Endothelial cell of umbilical vein (primary cell): ENCODE measurements around the gene GPX7. TPM values are rescaled to one million over a fixed set of nuclear protein-coding genes. Genes with fewer than 3 reads are reported as not detected.

Source experiments
- BruUV-seq: library from RNA; stranded (reverse); fragments of 400-500 nt; replicated peaks from 2 replicates; lab custom pipeline; 2021; lab: Mats Ljungman, UMichigan
- CTCF ChIA-PET: fragments of 300-600, 350-600 bp; sonication (Branson Sonifier 250); formaldehyde crosslinking; loops from one replicate; lab custom pipeline; 2021; ENCODE audit warnings: antibody characterized with exemption, inconsistent platforms; lab: Charles Lee
- POLR2A ChIA-PET: fragments of 300-600, 350-600 bp; sonication (Branson Sonifier 250); formaldehyde crosslinking; loops from one replicate; lab custom pipeline; 2021; ENCODE audit warnings: antibody characterized with exemption, inconsistent platforms; lab: Charles Lee
- DNase-seq: peaks from one replicate; pipeline ENCODE4 v3.0.0-alpha.2; 2011; ENCODE audit warnings: low read depth, low spot score
- FAIRE-seq: peaks from 2 replicates; lab custom pipeline; 2011; peaks lifted over from hg19 to GRCh38; lab: Jason Lieb, UNC
- H2AFZ ChIP-seq: 2 replicates; pipeline ENCODE4 v1.6.0; 2012; ENCODE audit warnings: low read depth, low read length, control low read depth, inconsistent platforms
- H3K27ac ChIP-seq: 2 replicates; pipeline ENCODE4 v1.5.1; 2011; ENCODE audit warnings: low read depth, mild to moderate bottlenecking, control low read depth, low read length, moderate library complexity; ENCODE audit not compliant: insufficient read depth
- H3K27me3 ChIP-seq, 2 experiments: 2 replicates each; pipeline versions ENCODE4 v1.6.0 to v1.6.1; 2011; ENCODE audit warnings: low read length in 2 of 2, mixed read lengths in 1 of 2; ENCODE audit not compliant: control insufficient read depth in 2 of 2, insufficient read depth in 2 of 2
- H3K36me3 ChIP-seq, 2 experiments: 2 replicates in 1 of 2; 3 replicates in 1 of 2; pipeline ENCODE4 v1.5.1; 2011; ENCODE audit warnings: low read length in 2 of 2, mild to moderate bottlenecking in 1 of 2, moderate library complexity in 1 of 2; ENCODE audit not compliant: control insufficient read depth in 2 of 2, insufficient read depth in 2 of 2; ENCODE audit errors: extremely low read depth in 1 of 2
- H3K4me1 ChIP-seq: 3 replicates; pipeline ENCODE4 v1.5.1; 2011; ENCODE audit warnings: mild to moderate bottlenecking, low read length; ENCODE audit not compliant: control insufficient read depth, insufficient read depth; ENCODE audit errors: extremely low read depth
- H3K4me2 ChIP-seq: 2 replicates; pipeline ENCODE4 v1.6.1; 2011; ENCODE audit warnings: low read length, control low read depth, mixed read lengths; ENCODE audit not compliant: insufficient read depth
- H3K4me3 ChIP-seq, 3 experiments: fragments of 200-600 bp in 1 of 3; sonication (generic), shearing (Covaris generic) in 1 of 3; replicated peaks in 1 of 3; 2 replicates each; pipeline ENCODE4 v1.5.1; 2011 to 2016; ENCODE audit warnings: control low read depth in 3 of 3, low read length in 3 of 3, mild to moderate bottlenecking in 2 of 3, inconsistent platforms in 1 of 3, low read depth in 1 of 3, moderate library complexity in 1 of 3; ENCODE audit not compliant: insufficient read depth in 1 of 3
- H3K79me2 ChIP-seq: 2 replicates; pipeline ENCODE4 v1.6.0; 2012; ENCODE audit warnings: low read length, inconsistent platforms; ENCODE audit not compliant: control insufficient read depth, insufficient read depth
- H3K9ac ChIP-seq: replicated peaks from 2 replicates; pipeline ENCODE3; 2011; ENCODE audit warnings: low read length, control low read depth; ENCODE audit not compliant: insufficient read depth; ENCODE audit errors: extremely low read depth
- H3K9me1 ChIP-seq: replicated peaks from 3 replicates; pipeline ENCODE4 v1.6.0; 2011; ENCODE audit warnings: mild to moderate bottlenecking, low read length; ENCODE audit not compliant: control insufficient read depth, insufficient read depth; ENCODE audit errors: extremely low read depth
- H3K9me3 ChIP-seq: replicated peaks from 2 replicates; pipeline ENCODE4 v1.5.1; 2012; ENCODE audit warnings: low read length, inconsistent platforms; ENCODE audit not compliant: control insufficient read depth, insufficient read depth
- H4K20me1 ChIP-seq: replicated peaks from 2 replicates; pipeline ENCODE3; 2011; ENCODE audit warnings: mild to moderate bottlenecking, low read length; ENCODE audit not compliant: control insufficient read depth, insufficient read depth; ENCODE audit errors: extremely low read depth
- CTCF ChIP-seq, 2 donors: IDR thresholded peaks; 1 replicate in 1 of 2; 2 replicates in 1 of 2; pipeline ENCODE4 v1.5.1; 2011; ENCODE audit warnings: low read length in 2 of 2, mild to moderate bottlenecking in 2 of 2, moderate library complexity in 2 of 2, control low read depth in 1 of 2, inconsistent platforms in 1 of 2, low read depth in 1 of 2; ENCODE audit not compliant: insufficient read depth in 1 of 2; ENCODE audit errors: extremely low read depth in 1 of 2
- EZH2 ChIP-seq: IDR thresholded peaks from 2 replicates; pipeline ENCODE4 v1.6.1; 2012; ENCODE audit warnings: borderline replicate concordance, low read depth, mild to moderate bottlenecking, moderate library complexity, low read length, inconsistent platforms; ENCODE audit not compliant: severe bottlenecking
- FOS ChIP-seq: IDR thresholded peaks from 2 replicates; pipeline ENCODE4 v1.6.1; 2011; ENCODE audit warnings: mild to moderate bottlenecking, low read length, moderate library complexity, borderline replicate concordance; ENCODE audit not compliant: insufficient read depth
- GATA2 ChIP-seq: IDR thresholded peaks from 2 replicates; pipeline ENCODE4 v1.7.0; 2011; ENCODE audit warnings: low read depth, mild to moderate bottlenecking, moderate library complexity, mixed read lengths, low read length; ENCODE audit not compliant: insufficient read length, insufficient read depth
- JUN ChIP-seq: IDR thresholded peaks from 2 replicates; pipeline ENCODE4 v1.6.1; 2011; ENCODE audit warnings: borderline replicate concordance, low read depth; ENCODE audit not compliant: insufficient read length, insufficient read depth
- MAX ChIP-seq: IDR thresholded peaks from 2 replicates; pipeline ENCODE4 v1.6.1; 2011; ENCODE audit not compliant: insufficient read depth, insufficient read length
- MYC ChIP-seq: IDR thresholded peaks from one replicate; pipeline ENCODE4 v1.6.1; 2011; ENCODE audit warnings: mild to moderate bottlenecking, low read depth, low read length
- POLR2A ChIP-seq: IDR thresholded peaks from 2 replicates; pipeline ENCODE4 v1.6.1; 2012; ENCODE audit warnings: low read depth, mild to moderate bottlenecking, control low read depth, low read length
- POLR2AphosphoS5 ChIP-seq: IDR thresholded peaks from 2 replicates; pipeline ENCODE4 v1.6.1; 2012; ENCODE audit warnings: low read depth, mild to moderate bottlenecking, control low read depth, low read length, moderate library complexity; ENCODE audit not compliant: insufficient read depth
- dilution Hi-C: fragments of 300-500 bp; cut with MboI; formaldehyde crosslinking; loops from one replicate; pipeline ENCODE4 v1.15.0; 2019; ENCODE audit warnings: low sequenced_read_pairs; ENCODE audit not compliant: extremely low pct_ligation_motif_present
- intact Hi-C: fragments of 100-400 bp; cut with micrococcal nuclease; formaldehyde crosslinking; loops from one replicate; pipeline ENCODE4 v1.10.0; 2022
- polyA plus RNA-seq, 4 experiments: library from polyadenylated mRNA; depleted of rRNA in 3 of 4; stranded (reverse) in 3 of 4; unstranded in 1 of 4; fragments of >200 nt; gene quantifications; 2 replicates each; pipeline versions ENCODE4 v1.2.1 to v1.2.3, GENCODE V29; 2011 to 2012; ENCODE audit warnings: missing spikeins in 1 of 4
- total RNA-seq: library from RNA; stranded (reverse); gene quantifications from 2 replicates; pipeline ENCODE4 v1.2.3, GENCODE V29; 2021

The GPX7 gene
- total and polyA plus RNA-seq, 2 donors (not counting 3 experiments of a cell fraction or from before 2014, with no cell fraction given), result 8.9 to 25.7 TPM

- Histone ChIP-seq H3K9me3 (no peaks in the 10 kb centered on the region), H3K27me3 (peaks cover 7 to 9% of the 10 kb centered on the region in 2 experiments), H3K27ac (no peak overlapping the region), H3K4me1 (no peaks in the 10 kb centered on the region), H4K20me1 (no peaks in the 10 kb centered on the region), H3K9ac (no peak overlapping the region), H3K9me1 (no peaks in the 10 kb centered on the region), H3K36me3 (no peaks in the 10 kb centered on the region), H3K79me2 (no peaks in the 10 kb centered on the region), H3K4me3 (no peak overlapping the region), H3K4me2 (no peak overlapping the region), H2AFZ (no peak overlapping the region)
- ChIA-PET CTCF (interaction anchor here (1.1 kb wide), 1 partner anchor 11 kb away, joined by 4 read pairs; the partner anchor contains the start of gene SHISAL2A), POLR2A (no interaction called here)
- DNase-seq (no peak), FAIRE-seq (no peak)
- intact Hi-C loops (no loop called here), dilution Hi-C loops (no loop called here)
- BruUV-seq, result no TSS peak
- TF ChIP-seq JUN (no peak), MAX (no peak), POLR2AphosphoS5 (no peak), MYC (no peak), FOS (no peak), CTCF (IDR thresholded peaks at IDR 0.05; ENCODE audit: extremely low read depth in 1 of 2, insufficient read depth in 1 of 2, low read depth in 1 of 2, low read length in 2 of 2) (no peak), POLR2A (no peak), EZH2 (no peak), GATA2 (no peak)
Observed at GRCh38 chr1:52621950-52622349, 19.8 kb downstream of the GPX7 start.
